Bronchial smooth muscle cell (primary cell): ENCODE data around the gene RILPL2. TPM values are rescaled to one million over a fixed set of nuclear protein-coding genes. Genes with fewer than 3 reads are reported as not detected.

Experiments
- total RNA-seq: library from RNA; depleted of rRNA; stranded (reverse); fragments of >200 nt; gene quantifications from 2 replicates; pipeline ENCODE4 v1.2.1, GENCODE V29; 2014

RILPL2 gene, protein sequence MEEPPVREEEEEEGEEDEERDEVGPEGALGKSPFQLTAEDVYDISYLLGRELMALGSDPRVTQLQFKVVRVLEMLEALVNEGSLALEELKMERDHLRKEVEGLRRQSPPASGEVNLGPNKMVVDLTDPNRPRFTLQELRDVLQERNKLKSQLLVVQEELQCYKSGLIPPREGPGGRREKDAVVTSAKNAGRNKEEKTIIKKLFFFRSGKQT
- total RNA-seq, result 5.8 TPM in 2 replicates

DNA sequence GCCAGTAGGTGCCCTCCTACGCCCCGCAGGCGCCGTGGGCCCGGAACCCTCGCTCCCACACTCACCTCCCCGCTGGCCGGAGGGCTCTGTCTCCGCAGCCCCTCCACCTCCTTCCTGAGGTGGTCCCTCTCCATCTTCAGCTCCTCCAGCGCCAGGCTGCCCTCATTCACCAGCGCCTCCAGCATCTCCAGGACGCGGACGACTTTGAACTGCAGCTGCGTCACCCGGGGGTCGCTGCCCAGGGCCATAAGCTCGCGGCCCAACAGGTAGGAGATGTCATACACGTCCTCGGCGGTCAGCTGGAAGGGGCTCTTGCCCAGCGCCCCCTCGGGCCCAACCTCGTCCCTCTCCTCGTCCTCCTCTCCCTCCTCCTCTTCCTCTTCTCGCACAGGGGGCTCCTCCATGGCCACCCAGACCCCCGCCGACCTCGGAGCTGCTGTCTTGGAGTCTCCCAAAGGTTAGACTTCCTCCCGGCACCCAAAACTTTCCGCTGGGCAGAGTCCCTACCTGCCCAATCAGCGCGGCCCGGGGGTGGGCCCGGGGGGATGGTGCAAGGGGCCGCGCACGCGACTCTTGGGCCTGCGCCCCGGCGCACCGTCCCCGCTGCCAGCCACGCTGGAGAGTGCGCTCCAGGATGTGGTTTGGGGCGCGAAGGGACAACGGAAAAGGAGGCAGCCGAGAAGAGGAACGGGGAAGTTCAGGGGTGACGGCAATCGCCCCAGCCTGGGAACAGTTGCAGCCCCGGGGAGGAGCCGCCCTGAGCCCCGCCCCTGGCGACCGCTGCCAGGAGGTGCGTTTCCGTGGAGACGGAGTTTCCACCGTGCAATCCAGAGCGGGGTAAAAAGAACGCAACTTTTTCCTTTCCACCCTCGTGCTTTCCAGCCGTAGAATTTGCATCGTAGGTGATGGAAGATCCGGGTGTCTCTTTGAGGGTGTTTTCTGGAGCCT is at the start of gene RILPL2:
RILPL2 (minus strand) TSS at position 668 of the 948 bp plus-strand sequence; CDS start at position 404, 264 bp downstream.

DNA sequence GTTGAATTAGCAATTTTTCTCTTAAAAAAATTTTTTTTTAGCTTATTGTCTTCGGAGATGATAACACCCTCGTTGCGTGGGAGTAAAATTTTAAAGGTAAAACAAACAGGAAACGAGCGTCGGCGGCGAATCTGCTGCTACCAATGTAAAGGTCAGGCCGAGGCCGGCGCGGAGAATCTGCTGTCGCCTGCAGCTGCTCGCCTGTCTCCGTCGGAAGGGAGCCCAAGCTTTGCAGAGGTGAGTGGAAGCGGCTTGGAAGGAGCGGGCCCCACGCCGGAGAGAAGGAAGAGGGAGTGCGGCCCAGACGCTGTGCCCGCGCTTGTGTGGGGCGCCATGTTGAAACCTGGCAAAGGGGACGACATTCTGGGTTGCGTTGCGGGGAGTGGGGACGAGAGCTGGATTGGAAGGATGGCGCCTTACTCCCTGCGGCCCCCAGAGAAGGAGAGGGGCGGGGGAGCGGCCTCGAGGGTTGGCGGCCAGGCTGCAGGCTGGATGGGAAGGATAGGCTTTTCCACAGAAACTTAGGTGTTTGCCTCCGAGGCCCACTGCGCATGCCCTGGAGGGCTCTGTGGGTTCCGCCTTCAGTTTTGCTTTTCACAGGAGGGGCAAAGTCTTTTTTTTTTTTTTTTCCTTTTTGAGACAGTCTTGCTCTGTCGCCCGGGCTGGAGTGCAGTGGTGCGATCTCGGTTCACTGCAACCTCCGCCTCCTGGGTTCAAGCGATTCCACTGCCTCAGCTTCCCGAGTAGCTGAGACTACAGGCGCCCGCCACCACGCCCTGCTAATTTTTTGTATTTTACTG is 21.7 kb upstream of the RILPL2 start, which contains the start of gene SNRNP35:
SNRNP35 (plus strand) TSS at position 160 of the 800 bp plus-strand sequence. CDS start 7,402 bp downstream, outside the sequence.

Other genes starting within 250 kb of the RILPL2 start
- 24.8 and 31.2 TPM in 2 replicates for gene MPHOSPH9, start 203.5 kb downstream of the RILPL2 start, total RNA-seq
- gene MTRFR, start 203.2 kb downstream of the RILPL2 start, total RNA-seq, result 9.4 and 10.7 TPM in 2 replicates
- 121 and 138 TPM in 2 replicates for gene CDK2AP1, start 164.8 kb downstream of the RILPL2 start, total RNA-seq
- 15.9 and 17.4 TPM in 2 replicates for gene SBNO1, start 71.8 kb downstream of the RILPL2 start, total RNA-seq
- 29.6 and 37.9 TPM in 2 replicates for gene KMT5A, start 52.6 kb downstream of the RILPL2 start, total RNA-seq
- gene SNRNP35, start 21.5 kb upstream of the RILPL2 start, total RNA-seq, result 10.9 and 20.6 TPM in 2 replicates
- 7.6 and 7.9 TPM in 2 replicates for gene RILPL1, start 97.0 kb upstream of the RILPL2 start, total RNA-seq
- gene TMED2, start 147.9 kb upstream of the RILPL2 start, total RNA-seq, result 232 and 375 TPM in 2 replicates
- gene DDX55, start 165.4 kb upstream of the RILPL2 start, total RNA-seq, result 12.6 and 13.4 TPM in 2 replicates
- gene EIF2B1, start 197.0 kb upstream of the RILPL2 start, total RNA-seq, result 27.3 and 38.4 TPM in 2 replicates
- gene GTF2H3, start 197.1 kb upstream of the RILPL2 start, total RNA-seq, result 20.6 and 21.3 TPM in 2 replicates
- 7.3 and 11.0 TPM in 2 replicates for gene TCTN2, start 234.4 kb upstream of the RILPL2 start, total RNA-seq